HG03097 (cell line): Measurements from ENCODE around the gene CMTM6.
A peak's percentile ranks its signal among the peaks of the same experiment; 100 is the strongest.

Experiments
- ATAC-seq: cut with Tn5 transposase; IDR thresholded peaks from one replicate; pipeline ENCODE4 v1.9.1; 2021; ENCODE audit not compliant: unreplicated experiment, low FRiP score

CMTM6 gene

DNA sequence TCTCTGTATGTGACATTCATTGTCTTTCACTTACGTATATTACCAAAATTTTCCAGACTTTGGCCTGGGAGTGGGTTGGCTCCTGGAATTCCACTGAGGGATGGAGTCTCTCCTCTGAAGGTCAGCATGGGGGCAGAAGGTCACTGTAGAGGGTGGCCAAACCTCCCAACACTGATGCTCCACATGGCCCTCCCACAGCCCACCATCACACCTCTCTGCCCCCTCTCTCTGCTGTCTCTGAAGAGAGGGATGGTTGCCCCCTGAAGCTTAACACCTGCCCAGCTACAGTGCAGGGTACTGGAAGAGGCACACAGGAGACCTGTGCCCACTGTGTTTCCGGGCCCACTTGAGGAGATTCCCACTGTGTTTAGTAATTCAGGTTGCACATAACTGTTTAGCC, 52.2 kb downstream of the CMTM6 start:
- no peak for ATAC-seq

DNA sequence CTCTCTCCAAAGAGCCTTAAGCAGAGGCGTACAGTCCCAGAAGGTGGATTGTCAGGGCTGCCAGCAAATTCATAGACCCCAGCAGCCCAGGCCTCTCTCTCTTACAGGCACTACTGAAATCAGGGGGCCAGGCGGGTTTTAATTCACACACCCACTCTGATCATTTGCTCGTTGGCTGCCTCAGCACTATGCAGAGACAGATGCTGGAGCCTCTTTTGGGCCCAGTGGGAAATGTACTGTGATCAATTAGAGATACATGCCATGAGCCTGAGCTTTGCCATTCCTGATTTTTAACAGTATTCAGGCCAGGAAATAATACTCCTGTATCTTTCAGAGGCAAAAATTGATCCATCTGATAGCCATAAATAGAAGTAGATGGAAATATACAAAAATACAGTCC, 53.0 kb downstream of the CMTM6 start:
- ATAC-seq = no peak

DNA sequence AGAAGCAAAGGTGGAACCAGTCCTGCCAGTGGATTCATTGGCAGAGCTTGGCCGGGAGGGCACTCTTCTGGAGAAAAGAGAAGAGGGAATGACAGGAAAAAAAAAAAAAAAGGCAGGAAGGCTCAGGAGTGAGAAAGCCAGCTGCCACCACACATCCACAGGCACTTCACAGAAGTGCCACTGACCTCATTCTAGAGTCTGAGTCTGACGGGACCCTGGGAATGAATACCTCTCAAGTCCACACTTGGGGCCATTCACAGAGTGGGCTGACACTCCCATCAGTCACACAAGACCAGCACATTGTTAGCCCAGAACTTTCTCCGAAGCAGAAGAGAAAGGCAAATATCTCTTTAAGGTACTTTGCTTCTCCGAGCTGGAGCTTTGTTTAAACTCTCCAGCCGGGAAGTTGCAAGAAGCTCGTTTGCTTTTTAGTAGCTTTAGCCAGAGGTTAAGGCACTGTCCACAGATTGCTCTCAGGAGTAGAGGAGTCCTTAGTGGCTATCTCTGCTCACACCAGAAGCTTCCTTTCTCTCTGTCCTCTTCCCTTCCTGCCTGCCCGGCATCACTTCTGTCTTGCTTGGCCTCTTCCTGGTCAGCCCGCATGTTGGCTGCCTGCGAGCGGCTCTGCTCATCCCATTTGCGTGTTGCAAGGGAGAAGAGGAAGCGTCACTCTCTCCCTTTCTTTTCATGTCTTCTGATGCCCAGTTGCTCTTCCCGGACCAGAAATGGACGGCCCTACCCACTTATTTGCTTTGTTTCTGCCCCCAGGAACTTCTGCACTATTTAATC, 53.8 kb downstream of the CMTM6 start:
- no peak for ATAC-seq

DNA sequence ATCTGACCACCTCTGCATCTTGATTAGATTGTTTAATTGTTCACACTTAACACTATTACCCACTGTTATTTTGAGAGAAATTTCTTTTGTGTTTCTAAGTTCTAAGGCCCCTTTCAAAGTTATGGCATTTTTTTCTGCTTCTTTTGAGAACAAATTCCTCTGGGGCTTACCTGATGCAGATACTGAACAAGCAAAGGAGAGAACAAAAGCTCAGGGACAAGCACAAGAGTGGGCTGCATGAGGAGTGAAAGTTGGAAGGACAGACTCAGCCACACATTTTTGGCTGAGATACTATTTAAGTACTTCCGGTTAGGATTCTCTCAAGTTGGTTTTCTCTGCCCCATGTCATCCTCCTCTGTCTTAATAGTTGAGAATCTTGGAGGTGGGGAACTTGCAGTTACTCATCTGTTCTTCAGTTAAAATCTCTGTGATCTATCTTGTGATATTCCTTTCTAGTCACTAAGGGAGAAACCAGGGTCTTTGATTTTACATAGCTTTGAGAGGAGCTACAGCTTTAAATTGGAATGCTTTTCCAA, 54.7 kb downstream of the CMTM6 start:
- no peak for ATAC-seq

DNA sequence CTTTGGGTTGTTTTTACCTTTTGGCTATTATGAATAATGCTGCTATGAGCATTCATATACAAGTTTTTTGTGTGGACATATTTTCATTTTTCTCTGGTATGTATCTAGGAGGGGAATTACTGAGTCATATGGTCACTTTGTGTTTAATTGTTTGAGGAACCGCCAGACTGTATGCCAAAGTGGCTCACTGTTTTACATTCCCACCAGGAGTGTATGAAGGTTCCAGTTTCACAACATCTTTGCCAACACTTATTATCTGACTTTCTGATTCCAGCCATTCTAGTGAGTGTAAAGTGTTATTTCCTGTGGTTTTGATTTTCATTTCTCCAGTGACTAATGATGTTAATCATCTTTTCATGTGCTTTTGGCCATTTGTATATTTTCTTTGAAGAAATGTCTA, 59.2 kb downstream of the CMTM6 start:
- ATAC-seq = no peak

DNA sequence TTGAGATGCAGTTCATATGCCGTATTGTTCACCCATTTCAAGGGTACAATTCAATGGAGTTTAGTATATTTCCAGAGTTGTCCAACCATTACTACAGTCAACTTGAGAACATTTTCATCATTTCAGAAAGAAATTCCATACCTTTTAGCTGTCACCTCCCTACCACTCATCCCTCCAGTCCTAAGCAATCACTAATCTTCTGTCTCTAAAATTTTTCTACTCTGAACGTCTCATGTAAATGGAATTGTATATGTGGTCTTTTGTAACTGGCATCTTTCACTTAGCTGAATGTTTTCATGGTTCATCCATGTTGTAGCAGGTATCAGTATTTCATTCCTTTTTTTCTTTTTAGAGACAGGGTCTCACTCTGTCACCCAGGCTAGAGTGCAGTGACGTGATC, 59.9 kb downstream of the CMTM6 start:
- no peak for ATAC-seq

DNA sequence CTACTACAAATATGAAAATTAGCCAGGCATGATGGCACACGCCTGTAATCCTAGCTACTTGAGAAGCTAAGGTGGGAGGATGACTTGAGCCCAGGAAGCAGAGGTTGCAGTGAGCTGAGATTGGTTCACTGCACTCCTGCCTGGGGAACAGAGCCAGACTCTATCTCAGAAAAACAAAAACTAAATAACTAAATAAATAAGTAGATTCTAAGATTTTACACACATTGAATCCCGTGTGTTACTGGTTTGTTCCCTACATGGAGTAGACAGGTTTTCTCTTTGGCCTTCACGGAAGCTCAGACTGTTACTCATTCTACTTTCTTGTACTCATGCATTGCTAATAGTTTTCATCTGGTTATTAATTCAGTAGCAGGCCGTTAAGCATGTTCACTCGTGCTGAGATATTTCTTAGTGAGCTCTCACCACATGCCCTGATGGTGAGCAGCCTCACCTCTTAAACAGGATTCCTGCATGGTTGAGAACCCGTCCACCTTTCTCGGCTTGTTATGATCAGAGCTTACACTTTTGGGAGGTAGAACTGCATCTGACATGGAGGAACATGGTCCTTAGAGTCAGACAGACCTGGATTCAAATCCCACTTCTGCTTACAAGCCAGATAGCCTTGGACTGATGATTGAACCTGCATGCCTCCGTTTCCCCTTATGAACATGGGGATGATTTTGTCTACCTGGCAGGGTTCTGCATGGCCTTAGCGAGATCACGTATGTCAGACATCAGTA, 61.9 kb downstream of the CMTM6 start:
- no peak for ATAC-seq

DNA sequence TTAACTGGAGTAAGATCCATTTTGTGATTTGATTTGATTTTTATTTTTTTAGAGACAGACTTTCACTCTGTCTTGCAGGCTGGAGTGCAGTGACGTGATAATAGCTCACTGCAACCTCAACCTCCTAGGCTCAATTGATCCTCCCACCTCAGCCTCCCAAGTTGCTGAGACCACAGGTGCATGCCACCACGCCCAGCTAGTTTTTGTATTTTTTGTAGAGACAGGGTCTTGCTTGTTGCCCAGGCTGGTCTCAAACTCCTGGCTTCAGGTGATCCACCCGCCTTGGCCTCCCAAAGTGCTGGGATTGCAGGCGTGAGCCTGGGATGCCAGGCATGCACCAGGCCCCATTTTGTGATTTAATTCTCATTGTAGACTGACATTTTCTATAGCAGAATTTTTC, 63.2 kb downstream of the CMTM6 start:
- ATAC-seq = peak; percentile 5

DNA sequence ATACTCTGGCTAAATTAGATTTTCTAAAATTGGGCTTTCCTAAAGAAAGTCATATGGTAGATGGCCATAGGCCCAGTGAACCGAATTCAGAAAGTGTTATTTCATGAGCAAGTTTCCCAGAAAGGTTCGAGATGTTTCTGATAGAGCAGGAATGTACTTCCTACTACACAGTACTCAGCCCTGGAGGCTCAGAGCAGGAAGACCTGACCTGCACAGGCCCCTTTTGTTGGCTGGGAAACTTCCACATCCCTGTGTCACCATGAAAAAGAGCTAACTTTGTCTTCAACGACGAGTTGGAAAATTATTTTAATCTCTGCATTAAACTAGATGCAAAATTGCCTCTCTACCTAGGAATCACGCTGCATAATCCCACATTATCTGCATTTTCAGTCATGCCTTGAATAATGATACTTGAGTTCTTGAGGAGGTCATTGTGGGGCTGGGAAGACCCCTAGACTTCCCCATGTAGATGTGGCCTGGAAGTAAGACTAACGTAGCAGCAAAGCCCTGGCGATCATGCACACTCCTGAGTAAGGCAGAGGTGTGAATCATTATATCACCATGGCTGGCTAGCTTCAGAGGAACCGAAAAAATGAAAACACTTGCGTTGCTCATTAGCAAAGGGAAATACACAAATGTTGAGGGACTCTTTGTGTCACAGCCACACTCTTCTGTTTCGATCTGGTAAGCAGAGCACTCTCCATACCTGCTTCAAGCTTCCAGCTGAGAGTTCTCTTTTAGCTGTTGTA, 63.9 kb downstream of the CMTM6 start:
- peak; percentile 82 for ATAC-seq

DNA sequence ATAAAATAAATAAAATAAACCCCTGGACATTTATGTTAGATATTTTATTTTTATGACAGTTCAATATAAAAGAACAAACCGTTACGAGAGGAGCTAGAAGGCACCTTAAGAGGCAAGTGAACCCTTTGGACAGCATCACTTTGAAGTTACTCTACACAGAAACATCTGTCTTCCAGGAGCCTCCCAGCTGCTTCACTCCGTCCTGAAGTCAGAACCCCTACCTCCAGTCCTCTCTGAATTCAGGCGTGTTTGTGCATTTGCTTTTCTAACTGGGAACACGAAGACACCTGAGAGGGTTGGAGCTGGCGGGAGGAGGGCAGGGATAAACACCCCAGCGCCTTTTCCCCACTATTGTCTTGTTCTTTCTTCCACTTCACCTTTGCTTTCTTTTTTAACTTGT, 64.8 kb downstream of the CMTM6 start:
- ATAC-seq = no peak

DNA sequence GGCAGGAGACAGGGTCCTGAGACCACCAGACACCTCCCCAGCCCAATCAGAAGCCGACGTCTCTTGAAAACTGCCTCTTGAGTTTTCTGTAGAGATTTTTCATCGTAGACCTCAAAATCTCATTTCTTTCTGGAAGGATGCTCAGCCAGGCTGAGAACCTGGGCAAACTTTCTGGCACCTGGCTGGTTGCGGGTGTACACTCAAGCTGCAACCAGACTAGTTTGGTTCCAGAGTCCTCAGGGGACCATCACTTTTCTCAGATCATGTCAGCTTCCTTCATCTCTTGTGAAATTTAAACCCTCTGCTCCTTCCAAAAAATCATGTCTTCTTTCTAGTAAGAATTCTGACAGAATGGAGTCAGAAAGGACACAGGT, 65.8 kb downstream of the CMTM6 start:
- ATAC-seq = peak; percentile 36

DNA sequence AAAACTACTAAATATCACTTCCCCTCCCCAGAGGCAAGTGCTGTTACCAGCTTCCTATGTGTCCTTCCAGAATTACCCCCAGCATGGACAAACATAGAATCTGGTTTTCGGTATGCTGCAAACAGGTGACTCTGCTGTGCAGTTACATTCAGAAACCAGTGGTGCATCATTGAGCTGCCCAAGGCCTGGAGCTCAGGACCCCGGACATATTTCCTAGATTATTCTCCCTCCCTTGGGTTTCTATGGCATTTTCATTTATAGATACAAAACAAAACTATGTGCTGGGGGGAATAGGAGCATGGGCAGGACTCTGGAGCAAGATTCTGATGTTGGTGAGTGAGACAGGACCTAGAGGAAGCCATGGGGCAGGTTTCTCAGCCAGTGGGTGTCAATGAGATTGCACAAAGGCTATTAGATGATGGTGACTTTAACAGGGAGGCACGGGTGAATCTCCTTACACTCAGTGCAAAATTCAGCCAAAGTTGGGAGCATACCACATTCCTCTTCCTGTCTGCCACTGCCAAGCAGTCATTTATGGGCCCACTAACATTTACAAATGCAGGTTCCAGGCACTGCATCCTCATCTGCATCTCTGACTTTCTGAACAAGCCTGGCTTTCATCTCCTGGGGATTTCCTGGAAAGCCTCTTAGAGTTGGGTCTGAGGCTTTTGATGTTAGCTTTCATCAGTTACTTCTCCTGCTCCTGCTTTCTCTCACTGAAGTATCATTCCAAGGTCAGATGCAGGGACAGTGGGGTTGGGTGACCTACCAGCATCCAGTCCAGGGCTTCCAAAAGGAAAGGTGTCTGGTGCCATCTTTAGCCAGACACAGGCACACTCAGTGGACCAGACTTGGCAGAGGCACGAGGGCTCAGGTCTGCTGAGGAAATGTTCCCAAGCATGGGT, 66.5 kb downstream of the CMTM6 start:
- no peak for ATAC-seq

DNA sequence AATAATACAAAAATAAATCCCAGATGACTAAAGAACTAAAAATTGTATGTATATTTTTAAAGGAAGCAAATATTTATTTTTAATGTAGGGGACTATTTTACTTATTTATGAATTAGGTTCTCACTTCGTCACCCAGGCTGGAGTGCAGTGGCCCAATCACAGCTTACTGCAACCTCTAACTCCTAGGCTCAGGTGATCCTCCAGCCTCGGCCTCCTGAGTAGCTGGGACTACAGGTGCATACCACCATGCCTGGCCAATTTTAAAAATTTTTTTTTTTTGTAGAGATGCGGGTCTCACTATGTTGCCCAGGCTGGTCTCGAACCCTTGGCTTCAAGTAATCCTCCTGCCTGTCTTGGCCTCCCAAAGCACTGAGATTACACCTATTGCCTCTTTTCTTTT, 68.4 kb downstream of the CMTM6 start:
- no peak for ATAC-seq

DNA sequence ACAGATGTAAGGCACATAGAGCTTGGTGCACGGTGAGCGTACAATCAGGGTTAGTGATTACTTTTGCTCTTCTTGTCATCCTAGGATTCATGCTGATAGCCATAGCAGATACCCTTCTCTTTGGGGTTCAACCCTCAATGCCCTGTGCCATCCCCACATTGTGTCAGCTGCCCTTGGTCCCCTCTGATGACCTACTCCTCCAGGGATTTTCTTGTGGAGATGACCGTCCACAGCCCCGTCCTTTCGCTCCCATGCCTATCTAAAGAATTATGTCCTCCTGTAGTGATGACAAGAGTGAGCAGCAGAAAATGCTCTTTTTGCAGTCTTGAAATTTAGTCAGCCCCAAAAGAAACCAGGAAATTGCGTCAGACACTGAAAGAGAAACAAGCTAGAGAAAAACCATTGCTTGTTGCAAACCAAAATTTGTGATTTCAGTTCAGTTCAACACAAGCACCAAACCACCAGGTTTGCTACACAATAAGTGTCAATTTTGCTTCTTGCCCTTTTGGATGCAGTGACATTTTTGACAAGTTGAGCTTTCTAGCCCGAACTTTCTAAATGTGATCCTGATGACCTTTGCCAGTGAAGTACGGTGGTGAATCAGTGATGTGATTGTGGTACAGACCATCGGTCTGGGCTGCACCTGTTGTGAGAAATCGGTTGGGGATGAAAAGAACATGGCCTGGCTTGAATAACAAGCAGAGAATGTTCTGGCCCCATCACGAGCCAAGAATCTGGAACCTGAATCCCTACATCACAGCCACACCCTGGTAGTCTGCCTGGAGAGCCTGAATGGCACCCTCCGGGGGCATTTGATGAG, 69.7 kb downstream of the CMTM6 start:
- no peak for ATAC-seq

DNA sequence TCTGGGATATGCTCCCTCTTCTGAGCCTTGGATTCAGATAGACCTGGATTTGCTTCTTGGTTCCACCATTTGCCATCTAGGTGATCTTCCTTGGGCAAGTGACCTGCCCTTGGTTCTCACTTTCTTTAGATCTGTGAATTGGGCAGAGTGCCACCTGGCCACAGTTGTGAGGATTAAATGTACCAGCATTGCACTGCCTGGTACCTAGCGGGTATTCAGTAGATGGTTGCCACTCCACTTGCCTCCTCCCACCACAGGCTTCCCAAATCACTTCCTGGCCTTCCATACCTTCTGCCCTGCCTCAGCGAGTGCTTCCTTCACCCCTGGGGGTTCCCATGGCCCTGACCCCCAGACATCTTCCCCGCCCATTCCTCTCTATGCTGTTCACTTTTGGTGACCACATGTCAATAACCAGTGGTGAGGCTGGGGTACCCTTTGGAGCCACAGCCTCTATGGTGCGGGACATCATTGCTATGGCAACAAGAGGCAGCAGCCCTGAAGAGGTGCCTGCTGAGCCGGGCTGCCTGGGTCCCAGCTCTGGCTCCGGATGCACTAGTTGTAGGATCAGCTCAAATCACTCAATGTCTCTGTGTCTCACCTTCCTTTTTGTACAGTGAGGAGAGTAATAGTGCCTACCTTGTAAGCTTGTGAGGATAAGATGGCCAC, 70.5 kb downstream of the CMTM6 start:
- ATAC-seq = no peak

DNA sequence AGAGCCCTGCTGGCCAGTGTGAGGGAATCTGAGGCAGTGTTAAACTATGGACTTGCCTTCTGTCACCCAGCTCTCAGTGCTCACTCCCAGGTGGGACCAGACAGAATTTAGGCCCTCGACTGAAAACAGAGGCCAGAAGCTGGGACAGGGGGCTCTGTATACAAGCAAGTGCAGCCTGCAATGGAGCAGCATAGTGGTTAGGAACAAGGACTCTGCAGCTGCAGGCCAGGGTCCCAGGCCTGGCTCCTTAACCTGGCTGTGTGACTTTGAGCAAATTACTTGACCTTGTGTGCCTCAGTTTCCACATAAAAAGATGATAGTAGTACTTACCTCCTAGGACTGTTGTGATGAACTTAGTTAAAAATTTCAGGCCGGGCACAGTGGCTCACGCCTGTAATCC, 71.2 kb downstream of the CMTM6 start:
- ATAC-seq = no peak
